Measurements from ENCODE around the gene TANGO2.

TANGO2 gene

GRCh38 chr22:20069331-20070042, 48.6 kb downstream of the TANGO2 start:
- H3K27ac ChIP-seq: no peak overlapping the region
- TF ChIP-seq ZFX (IDR thresholded peaks at IDR 0.05): no peak
- no peak for TF ChIP-seq CTCF (conservative IDR thresholded peaks at IDR 0.05)

GRCh38 chr22:20071524-20071972, 50.6 kb downstream of the TANGO2 start:
- TF ChIP-seq ZFX (IDR thresholded peaks at IDR 0.05): no peak
- no peak for TF ChIP-seq CTCF (conservative IDR thresholded peaks at IDR 0.05)
- no peak overlapping the region for H3K27ac ChIP-seq

GRCh38 chr22:20076627-20077172, 55.8 kb downstream of the TANGO2 start:
- H3K27ac ChIP-seq: no peak overlapping the region; the same call in 1 of the 2 replicates

GRCh38 chr22:20079745-20080444, 59.0 kb downstream of the TANGO2 start, which contains the start of gene DGCR8:
Gene DGCR8, plus strand, starts transcription at chr22:20080241. Its CDS starts 5,723 bp downstream, at chr22:20085964.
- peak; percentile 97 for TF ChIP-seq ZFX (IDR thresholded peaks at IDR 0.05)
- no peak for TF ChIP-seq CTCF (conservative IDR thresholded peaks at IDR 0.05)
- H3K27ac ChIP-seq: peak within 1 kb of the TSS; percentile 92

More at GRCh38 chr22:20076627-20077172, 55.8 kb downstream of the TANGO2 start:
- TF ChIP-seq CTCF (conservative IDR thresholded peaks at IDR 0.05) (no peak), ZFX (IDR thresholded peaks at IDR 0.05) (no peak)

- TF ChIP-seq ZFX (IDR thresholded peaks at IDR 0.05): peak; percentile 87
- no peak for TF ChIP-seq CTCF (conservative IDR thresholded peaks at IDR 0.05)
- H3K27ac ChIP-seq: peak overlapping the region; percentile 92
Observed at GRCh38 chr22:20080445-20080775, 59.5 kb downstream of the TANGO2 start.

GRCh38 chr22:20080776-20081654, 60.1 kb downstream of the TANGO2 start:
- peak overlapping the region; percentile 92 for H3K27ac ChIP-seq
- no peak for TF ChIP-seq ZFX (IDR thresholded peaks at IDR 0.05)
- no peak for TF ChIP-seq CTCF (conservative IDR thresholded peaks at IDR 0.05)

Data from C4-2B (cell line).